Measurements from ENCODE around the gene HOMER2.

Gene HOMER2

GRCh38 chr15:82855286-82856100, 97.0 kb downstream of the HOMER2 start:
- H3K4me3 ChIP-seq (ENCODE audit: low read depth, low read length): no peak overlapping the region
- TF ChIP-seq, protein P1, sequence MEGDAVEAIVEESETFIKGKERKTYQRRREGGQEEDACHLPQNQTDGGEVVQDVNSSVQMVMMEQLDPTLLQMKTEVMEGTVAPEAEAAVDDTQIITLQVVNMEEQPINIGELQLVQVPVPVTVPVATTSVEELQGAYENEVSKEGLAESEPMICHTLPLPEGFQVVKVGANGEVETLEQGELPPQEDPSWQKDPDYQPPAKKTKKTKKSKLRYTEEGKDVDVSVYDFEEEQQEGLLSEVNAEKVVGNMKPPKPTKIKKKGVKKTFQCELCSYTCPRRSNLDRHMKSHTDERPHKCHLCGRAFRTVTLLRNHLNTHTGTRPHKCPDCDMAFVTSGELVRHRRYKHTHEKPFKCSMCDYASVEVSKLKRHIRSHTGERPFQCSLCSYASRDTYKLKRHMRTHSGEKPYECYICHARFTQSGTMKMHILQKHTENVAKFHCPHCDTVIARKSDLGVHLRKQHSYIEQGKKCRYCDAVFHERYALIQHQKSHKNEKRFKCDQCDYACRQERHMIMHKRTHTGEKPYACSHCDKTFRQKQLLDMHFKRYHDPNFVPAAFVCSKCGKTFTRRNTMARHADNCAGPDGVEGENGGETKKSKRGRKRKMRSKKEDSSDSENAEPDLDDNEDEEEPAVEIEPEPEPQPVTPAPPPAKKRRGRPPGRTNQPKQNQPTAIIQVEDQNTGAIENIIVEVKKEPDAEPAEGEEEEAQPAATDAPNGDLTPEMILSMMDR (IDR thresholded peaks at IDR 0.05; ENCODE audit: low read depth, low read length, missing control alignments): no peak
- in situ Hi-C loops (cut with HindIII; ENCODE audit: low sequenced_read_pairs): no loop called here
- DNase-seq (ENCODE audit: low read depth): no peak

DNA sequence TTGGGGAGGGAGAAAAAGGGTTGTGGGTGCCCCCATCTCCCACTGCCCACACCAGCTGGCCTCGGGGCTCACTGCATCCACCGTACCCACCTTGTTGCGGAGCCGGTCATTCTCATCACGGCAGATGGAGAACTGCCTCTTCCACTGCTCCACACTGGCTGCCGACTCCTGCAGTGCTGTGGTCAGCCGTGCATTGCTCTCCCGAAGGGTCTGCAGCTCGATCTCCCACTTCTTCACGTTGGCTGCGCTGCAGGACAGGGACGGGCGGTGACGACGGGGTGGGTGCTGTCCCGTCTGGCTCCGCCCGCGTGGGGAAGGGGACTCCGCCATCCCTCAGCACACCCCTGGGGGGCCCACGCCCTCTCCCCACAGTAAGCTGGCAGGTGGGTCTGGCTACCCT, 98.0 kb downstream of the HOMER2 start:
- in situ Hi-C loops (cut with HindIII; ENCODE audit: low sequenced_read_pairs): no loop called here
- TF ChIP-seq, protein P1 (IDR thresholded peaks at IDR 0.05; ENCODE audit: low read depth, low read length, missing control alignments): no peak
- no peak for DNase-seq (ENCODE audit: low read depth)
- no peak overlapping the region for H3K4me3 ChIP-seq (ENCODE audit: low read depth, low read length)

DNA sequence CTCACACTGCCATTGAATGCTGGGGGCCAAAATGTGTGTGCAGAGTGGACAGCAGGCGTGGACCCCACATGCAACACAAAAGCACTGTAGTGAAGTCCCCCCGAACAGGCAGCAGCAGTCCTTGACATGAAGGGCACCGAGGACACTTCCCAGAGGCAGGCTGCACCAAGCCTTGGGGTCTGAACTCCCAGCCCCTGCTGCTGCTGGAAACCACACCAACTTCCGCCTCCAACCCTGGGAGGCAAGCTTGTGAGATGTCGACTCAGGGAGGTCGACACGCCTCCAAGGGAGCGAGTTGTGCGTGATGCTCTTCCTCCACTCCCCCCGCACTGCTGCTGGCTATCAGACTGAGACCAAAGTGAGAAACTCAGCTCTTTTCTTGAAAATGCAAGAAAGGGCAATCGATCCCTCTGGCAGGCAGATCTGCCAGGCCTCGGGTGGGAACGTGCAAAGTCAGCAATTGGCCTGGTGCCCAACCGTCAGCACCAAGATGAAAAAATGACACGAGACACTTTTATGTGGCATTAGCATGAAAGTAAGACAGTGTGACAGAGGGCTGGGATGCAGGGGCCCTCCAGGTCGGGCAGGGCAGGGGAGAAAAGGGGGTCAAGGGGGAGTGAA, 99.5 kb downstream of the HOMER2 start:
- DNase-seq (ENCODE audit: low read depth): no peak
- no peak overlapping the region for H3K4me3 ChIP-seq (ENCODE audit: low read depth, low read length)
- in situ Hi-C loops (cut with HindIII; ENCODE audit: low sequenced_read_pairs): no loop called here
- TF ChIP-seq, protein P1 (IDR thresholded peaks at IDR 0.05; ENCODE audit: low read depth, low read length, missing control alignments): no peak

- DNase-seq (ENCODE audit: low read depth): peak; percentile 91
- TF ChIP-seq, protein P1 (IDR thresholded peaks at IDR 0.05; ENCODE audit: low read depth, low read length, missing control alignments): no peak
- in situ Hi-C loops (cut with HindIII; ENCODE audit: low sequenced_read_pairs): no loop called here
- H3K4me3 ChIP-seq (ENCODE audit: low read depth, low read length): no peak overlapping the region
Observed at GRCh38 chr15:82851981-82852511, 100.5 kb downstream of the HOMER2 start.

DNA sequence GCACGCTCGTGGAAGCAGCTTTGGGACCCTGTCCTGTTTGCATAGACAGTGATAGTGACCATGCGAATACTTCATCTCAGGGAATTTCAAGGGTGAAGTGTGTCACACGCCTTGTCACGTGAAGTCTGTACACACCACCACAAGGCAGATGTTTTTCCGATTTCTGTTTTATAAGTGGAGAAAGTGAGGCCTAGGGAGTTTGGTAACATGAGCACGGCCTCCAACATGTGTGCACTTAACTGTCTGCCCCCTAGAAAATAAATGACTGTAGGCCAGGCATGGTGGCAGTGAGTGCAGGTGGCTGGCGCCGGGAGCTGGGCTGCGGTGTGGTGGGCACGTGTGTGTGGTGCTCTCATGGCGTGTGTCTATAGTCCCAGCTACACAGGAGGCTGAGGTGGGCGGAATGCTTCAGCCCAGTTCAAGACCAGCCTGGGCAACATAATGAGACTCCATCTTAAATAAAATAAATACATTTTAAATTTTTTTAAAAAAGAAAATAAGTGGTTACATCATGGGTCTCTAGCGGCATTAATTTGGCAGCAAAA, 101.1 kb downstream of the HOMER2 start:
- TF ChIP-seq, protein P1 (IDR thresholded peaks at IDR 0.05; ENCODE audit: low read depth, low read length, missing control alignments): no peak
- no peak overlapping the region for H3K4me3 ChIP-seq (ENCODE audit: low read depth, low read length)
- DNase-seq (ENCODE audit: low read depth): no peak
- in situ Hi-C loops (cut with HindIII; ENCODE audit: low sequenced_read_pairs): no loop called here

GRCh38 chr15:82850731-82851130, 101.8 kb downstream of the HOMER2 start:
- TF ChIP-seq, protein P1 (IDR thresholded peaks at IDR 0.05; ENCODE audit: low read depth, low read length, missing control alignments): no peak
- no peak overlapping the region for H3K4me3 ChIP-seq (ENCODE audit: low read depth, low read length)
- in situ Hi-C loops (cut with HindIII; ENCODE audit: low sequenced_read_pairs): no loop called here
- no peak for DNase-seq (ENCODE audit: low read depth)
